GM12872 (cell line): ENCODE measurements around the gene LRRN1.

Experiments
- CTCF ChIP-seq: IDR thresholded peaks from 3 replicates; pipeline ENCODE4 v1.5.1; 2011; ENCODE audit warnings: low read depth, mild to moderate bottlenecking, low read length, moderate library complexity; ENCODE audit not compliant: insufficient read depth

The LRRN1 gene

GRCh38 chr3:3806092-3806491, 6.9 kb downstream of the LRRN1 start:
- no peak for TF ChIP-seq CTCF

GRCh38 chr3:3806856-3807255, 7.6 kb downstream of the LRRN1 start:
- no peak for TF ChIP-seq CTCF

- no peak for TF ChIP-seq CTCF
Observed at GRCh38 chr3:3813013-3813412, 13.8 kb downstream of the LRRN1 start.

GRCh38 chr3:3815206-3815605, 16.0 kb downstream of the LRRN1 start:
- TF ChIP-seq CTCF: no peak

DNA sequence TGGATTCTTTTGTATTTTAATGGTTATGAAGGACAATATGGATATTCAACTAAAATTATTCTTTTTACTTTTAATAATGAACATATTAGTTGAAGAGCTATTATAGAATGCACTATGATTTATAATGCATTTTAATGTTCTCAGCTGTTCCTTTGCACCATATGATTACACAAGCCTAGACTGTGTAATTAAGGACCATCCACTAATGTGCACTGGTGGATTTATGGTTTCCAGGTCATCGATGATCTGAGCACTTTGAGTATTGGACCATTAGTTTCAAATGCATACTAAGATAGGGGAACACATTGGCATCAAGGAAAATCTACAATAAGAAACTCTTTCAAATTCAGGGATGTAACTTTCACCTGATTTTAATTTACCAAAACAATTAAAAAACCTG, 16.8 kb downstream of the LRRN1 start:
- TF ChIP-seq CTCF: no peak

- TF ChIP-seq CTCF: no peak
Observed at GRCh38 chr3:3817865-3818264, 18.6 kb downstream of the LRRN1 start.

- TF ChIP-seq CTCF: no peak
Observed at GRCh38 chr3:3821777-3822176, 22.5 kb downstream of the LRRN1 start.

- no peak for TF ChIP-seq CTCF
Observed at GRCh38 chr3:3825035-3825434, 25.8 kb downstream of the LRRN1 start.
